A549 (cell line): Measurements from ENCODE around the gene RSRC1.

Experiments used
- BHLHE40 ChIP-seq: IDR thresholded peaks from 2 replicates; pipeline ENCODE4 v1.6.1; 2012; ENCODE audit warnings: low read depth, low read length, inconsistent platforms
- CTCF ChIP-seq: fragments of >200 bp; sonication (Bioruptor Twin); formaldehyde crosslinking; IDR thresholded peaks from 3 replicates; pipeline ENCODE4 v1.5.1; 2016
- ESRRA ChIP-seq: fragments of 150-350 bp; IDR thresholded peaks from 2 replicates; pipeline ENCODE4 v1.6.1; 2014; ENCODE audit warnings: mild to moderate bottlenecking, low read length, borderline replicate concordance
- FOSL2 ChIP-seq, 2 experiments: fragments of 450-650 bp in 1 of 2; fragments of >200 bp in 1 of 2; sonication (Bioruptor Twin) in 1 of 2; formaldehyde crosslinking; IDR thresholded peaks; 2 replicates each; pipeline versions ENCODE4 v1.5.0 to v1.6.1; 2016 to 2020; ENCODE audit warnings: mild to moderate bottlenecking in 1 of 2, moderate library complexity in 1 of 2
- POLR2A ChIP-seq: IDR thresholded peaks from 2 replicates; pipeline ENCODE4 v1.6.1; 2012; ENCODE audit warnings: mild to moderate bottlenecking, low read length
- TF ChIP-seq, protein P1 (sequence below): IDR thresholded peaks from 2 replicates; pipeline ENCODE4 v1.6.1; 2012
- TF ChIP-seq, protein P2 (sequence below): fragments of 250-450 bp; sonication (Bioruptor Pico); IDR thresholded peaks from 2 replicates; pipeline ENCODE4 v1.5.0; 2020; ENCODE audit warnings: low read depth, mild to moderate bottlenecking, moderate library complexity

GRCh38 chr3:158085358-158085757, 24.5 kb upstream of the RSRC1 start:
- TF ChIP-seq, protein P1, sequence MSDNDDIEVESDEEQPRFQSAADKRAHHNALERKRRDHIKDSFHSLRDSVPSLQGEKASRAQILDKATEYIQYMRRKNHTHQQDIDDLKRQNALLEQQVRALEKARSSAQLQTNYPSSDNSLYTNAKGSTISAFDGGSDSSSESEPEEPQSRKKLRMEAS: no peak
- TF ChIP-seq CTCF (no peak), BHLHE40 (no peak), POLR2A (no peak), FOSL2 (IDR thresholded peaks at IDR 0.05) (no peak), FOSL2 (CRISPR knock-in tag; IDR thresholded peaks at IDR 0.05) (no peak), ESRRA (no peak)
- TF ChIP-seq, protein P2, sequence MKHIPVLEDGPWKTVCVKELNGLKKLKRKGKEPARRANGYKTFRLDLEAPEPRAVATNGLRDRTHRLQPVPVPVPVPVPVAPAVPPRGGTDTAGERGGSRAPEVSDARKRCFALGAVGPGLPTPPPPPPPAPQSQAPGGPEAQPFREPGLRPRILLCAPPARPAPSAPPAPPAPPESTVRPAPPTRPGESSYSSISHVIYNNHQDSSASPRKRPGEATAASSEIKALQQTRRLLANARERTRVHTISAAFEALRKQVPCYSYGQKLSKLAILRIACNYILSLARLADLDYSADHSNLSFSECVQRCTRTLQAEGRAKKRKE (CRISPR knock-in tag): no peak
